ENCODE results near the gene NBEA. TPM values are rescaled to one million over a fixed set of nuclear protein-coding genes. Genes with fewer than 3 reads are reported as not detected.

The NBEA gene
- total RNA-seq, 1 donor from 2014 or later = 12.0 TPM

DNA sequence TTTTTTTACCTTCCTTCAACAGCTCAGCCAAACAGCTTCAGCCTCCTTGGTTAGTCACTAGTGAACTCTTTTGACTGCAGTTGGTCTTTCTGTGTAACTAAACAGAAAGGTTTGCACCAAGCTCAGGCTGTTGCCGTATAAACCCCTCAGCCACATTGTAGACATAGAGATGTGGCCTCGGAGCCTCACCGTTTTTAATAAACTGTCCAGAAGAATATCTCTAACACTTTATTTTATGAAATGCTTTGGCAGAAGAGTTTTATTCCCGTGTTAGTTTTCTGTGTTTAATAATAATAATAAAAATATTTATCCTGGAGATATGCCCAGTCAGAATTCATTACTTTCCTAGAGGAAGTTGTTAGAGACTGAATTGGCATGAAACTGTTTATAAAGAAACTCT lies 706.1 kb downstream of the NBEA start:
- H3K27ac ChIP-seq = no peak overlapping the region
- intact Hi-C loops (cut with DNase I) = no loop called here
- no peaks in the 10 kb centered on the region for H3K4me1 ChIP-seq
- no peaks in the 10 kb centered on the region for H3K36me3 ChIP-seq
- no peaks in the 10 kb centered on the region for H3K9me3 ChIP-seq
- no peak for TF ChIP-seq POLR2AphosphoS5 (IDR thresholded peaks at IDR 0.05; ENCODE audit: insufficient read depth in 1 of 2, low read depth in 1 of 2)
- TF ChIP-seq POLR2A (IDR thresholded peaks at IDR 0.05) = no peak
- H3K4me3 ChIP-seq = no peak overlapping the region
- H3K27me3 ChIP-seq = no peaks in the 10 kb centered on the region
- no peak for DNase-seq (ENCODE audit: extremely low spot score in 2 of 2)

- TF ChIP-seq CTCF (IDR thresholded peaks at IDR 0.05) (no peak), POLR2AphosphoS5 (IDR thresholded peaks at IDR 0.05; ENCODE audit: insufficient read depth in 1 of 2, low read depth in 1 of 2) (no peak), POLR2A (IDR thresholded peaks at IDR 0.05) (no peak)
- intact Hi-C loops (cut with DNase I) = no loop called here
- H3K27me3 ChIP-seq = no peaks in the 10 kb centered on the region
- DNase-seq (ENCODE audit: extremely low spot score in 2 of 2) = no peak
- no peak overlapping the region for H3K27ac ChIP-seq
- H3K9me3 ChIP-seq = no peaks in the 10 kb centered on the region
- H3K4me1 ChIP-seq = no peaks in the 10 kb centered on the region
- no peaks in the 10 kb centered on the region for H3K36me3 ChIP-seq
- H3K4me3 ChIP-seq = no peak overlapping the region
These were observed 707.1 kb downstream of the NBEA start for GRCh38 chr13:35649162-35649561.

DNA sequence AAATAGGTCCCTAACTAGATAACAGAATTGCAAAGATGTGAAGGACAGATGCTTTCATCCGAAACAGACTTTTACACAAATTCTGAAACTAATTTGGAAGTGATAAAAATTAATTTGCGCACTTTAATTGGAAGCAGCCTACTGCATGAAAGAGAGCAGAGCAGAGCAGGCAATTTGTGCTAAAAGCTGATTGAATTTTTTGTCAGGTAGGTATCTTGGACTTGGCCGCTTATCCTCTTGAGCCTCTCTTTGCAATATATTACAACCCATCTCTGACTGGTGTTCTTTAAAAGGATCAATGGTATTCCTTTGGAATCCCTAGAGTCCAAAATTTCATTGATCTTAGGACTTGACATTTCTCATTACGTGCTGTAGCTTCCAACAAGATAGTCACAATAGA lies 717.7 kb downstream of the NBEA start:
- Histone ChIP-seq H3K9me3 (no peaks in the 10 kb centered on the region), H3K27me3 (no peaks in the 10 kb centered on the region), H3K4me3 (no peak overlapping the region), H3K27ac (no peak overlapping the region), H3K4me1 (no peaks in the 10 kb centered on the region), H3K36me3 (no peaks in the 10 kb centered on the region)
- intact Hi-C loops (cut with DNase I) = no loop called here
- TF ChIP-seq CTCF (IDR thresholded peaks at IDR 0.05) (no peak), POLR2A (IDR thresholded peaks at IDR 0.05) (no peak), POLR2AphosphoS5 (IDR thresholded peaks at IDR 0.05; ENCODE audit: insufficient read depth in 1 of 2, low read depth in 1 of 2) (no peak)
- no peak for DNase-seq (ENCODE audit: extremely low spot score in 2 of 2)

- no peak overlapping the region for H3K27ac ChIP-seq
- TF ChIP-seq POLR2A (IDR thresholded peaks at IDR 0.05) = no peak
- TF ChIP-seq CTCF (IDR thresholded peaks at IDR 0.05) = no peak
- no peak for TF ChIP-seq POLR2AphosphoS5 (IDR thresholded peaks at IDR 0.05; ENCODE audit: insufficient read depth in 1 of 2, low read depth in 1 of 2)
- DNase-seq (ENCODE audit: extremely low spot score in 2 of 2) = no peak
These were observed 722.7 kb downstream of the NBEA start for GRCh38 chr13:35664747-35665146.

DNA sequence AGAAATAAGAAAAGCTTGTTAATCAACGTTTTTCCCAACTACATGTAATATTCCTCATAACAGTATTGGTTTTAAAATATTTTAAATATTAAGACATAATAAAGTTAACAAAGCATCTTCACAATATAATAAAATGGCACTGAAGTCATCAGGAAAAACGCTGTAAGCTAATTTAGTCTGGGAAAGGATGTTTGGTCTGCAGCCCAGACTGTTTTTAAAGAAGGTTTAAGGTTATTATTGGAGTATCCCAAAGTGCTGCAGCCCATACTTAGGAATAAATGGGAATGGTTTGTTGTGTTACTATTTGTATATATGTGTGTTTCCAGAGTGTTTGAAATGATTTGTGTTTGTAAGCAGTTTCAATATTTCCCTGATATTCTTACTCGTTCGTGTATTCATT lies 727.3 kb downstream of the NBEA start:
- no peak for DNase-seq (ENCODE audit: extremely low spot score in 2 of 2)
- Histone ChIP-seq H3K9me3 (no peaks in the 10 kb centered on the region), H3K27me3 (no peaks in the 10 kb centered on the region), H3K4me3 (no peak overlapping the region), H3K27ac (no peak overlapping the region), H3K36me3 (no peaks in the 10 kb centered on the region), H3K4me1 (no peaks in the 10 kb centered on the region)
- intact Hi-C loops (cut with DNase I) = no loop called here
- TF ChIP-seq POLR2AphosphoS5 (IDR thresholded peaks at IDR 0.05; ENCODE audit: insufficient read depth in 1 of 2, low read depth in 1 of 2) = no peak
- TF ChIP-seq CTCF (IDR thresholded peaks at IDR 0.05) = no peak
- no peak for TF ChIP-seq POLR2A (IDR thresholded peaks at IDR 0.05)

More at GRCh38 chr13:35664747-35665146, 722.7 kb downstream of the NBEA start:
- Histone ChIP-seq H3K9me3 (no peaks in the 10 kb centered on the region), H3K27me3 (no peaks in the 10 kb centered on the region), H3K36me3 (no peaks in the 10 kb centered on the region), H3K4me1 (no peaks in the 10 kb centered on the region), H3K4me3 (no peak overlapping the region)
- intact Hi-C loops (cut with DNase I) = no loop called here

Data from vagina (tissue), 2 donors.